Colonic mucosa (tissue), 4 donors: ENCODE results near the gene HBP1. TPM values are rescaled to one million over a fixed set of nuclear protein-coding genes. Genes with fewer than 3 reads are reported as not detected.
A peak's percentile ranks its signal among the peaks of the same experiment; 100 is the strongest.

Experiments
- DNase-seq: peaks from one replicate; pipeline ENCODE4 v3.0.0-alpha.2; 2020
- H3K27ac ChIP-seq: fragments of 200-600 bp; one replicate; pipeline ENCODE4 v1.8.0; 2021
- H3K27me3 ChIP-seq: fragments of 200-600 bp; one replicate; pipeline ENCODE4 v1.8.0; 2021
- H3K36me3 ChIP-seq: fragments of 200-600 bp; one replicate; pipeline ENCODE4 v1.8.0; 2021
- H3K4me1 ChIP-seq: fragments of 200-600 bp; one replicate; pipeline ENCODE4 v1.8.0; 2021; ENCODE audit warnings: mild to moderate bottlenecking
- H3K4me3 ChIP-seq: fragments of 200-600 bp; one replicate; pipeline ENCODE4 v1.8.0; 2021
- H3K9ac ChIP-seq, 2 donors: one replicate each; pipeline ENCODE4 v1.7.0; 2013; ENCODE audit warnings: control low read depth in 2 of 2, low read depth in 2 of 2, low read length in 2 of 2
- H3K9me3 ChIP-seq: fragments of 200-600 bp; one replicate; pipeline ENCODE4 v1.8.0; 2021
- CTCF ChIP-seq: fragments of 200-600 bp; IDR thresholded peaks from one replicate; pipeline ENCODE4 v1.8.0; 2022; ENCODE audit warnings: antibody characterized with exemption, mild to moderate bottlenecking
- intact Hi-C: fragments of 100-400 bp; cut with DNase I; formaldehyde crosslinking; loops from one replicate; pipeline ENCODE4 v1.14.1; 2022
- total RNA-seq, 2 donors: library from RNA; stranded (reverse); fragmentation: NEBNext Ultra II Directional in 1 of 2; extraction: Animal tissue kit (Norgen Biotek cat#: 25700) in 1 of 2; gene quantifications; one replicate each; pipeline ENCODE4 v1.2.1, GENCODE V29; 2021
- donor health status: healthy.
- donor health status: DM: no; HTN: no; CAD: no.
- donor health status: DM: no; HTN: no; CAD: no.

Gene HBP1
- total RNA-seq, 2 donors from 2014 or later = 25.1 to 78.7 TPM

GRCh38 chr7:107171496-107171895 lies 2.7 kb downstream of the HBP1 start:
- no peak for DNase-seq
- no peak for TF ChIP-seq CTCF
- H3K4me1 ChIP-seq = no peaks in the 10 kb centered on the region

GRCh38 chr7:107172276-107173032 lies 3.7 kb downstream of the HBP1 start:
- Histone ChIP-seq H3K4me1 (no peaks in the 10 kb centered on the region), H3K27me3 (no peaks in the 10 kb centered on the region), H3K4me3 (no peak overlapping the region), H3K36me3 (no peaks in the 10 kb centered on the region), H3K9me3 (no peaks in the 10 kb centered on the region), H3K9ac (no peak overlapping the region), H3K27ac (no peak overlapping the region)
- no peak for DNase-seq
- intact Hi-C loops = no loop called here
- TF ChIP-seq CTCF = no peak

More at GRCh38 chr7:107171496-107171895, 2.7 kb downstream of the HBP1 start:
- H3K9ac ChIP-seq = no peak overlapping the region
- intact Hi-C loops = no loop called here
- H3K27ac ChIP-seq = no peak overlapping the region
- no peak overlapping the region for H3K4me3 ChIP-seq
- no peaks in the 10 kb centered on the region for H3K9me3 ChIP-seq
- H3K36me3 ChIP-seq = no peaks in the 10 kb centered on the region
- H3K27me3 ChIP-seq = no peaks in the 10 kb centered on the region

GRCh38 chr7:107173191-107173590 lies 4.4 kb downstream of the HBP1 start:
- no peak for TF ChIP-seq CTCF
- no peak for DNase-seq
- no peaks in the 10 kb centered on the region for H3K4me1 ChIP-seq
- no peak overlapping the region for H3K4me3 ChIP-seq
- H3K9me3 ChIP-seq = no peaks in the 10 kb centered on the region
- no peaks in the 10 kb centered on the region for H3K36me3 ChIP-seq
- H3K27ac ChIP-seq = peak overlapping the region; percentile 23
- no peak overlapping the region for H3K9ac ChIP-seq
- intact Hi-C loops = no loop called here
- no peaks in the 10 kb centered on the region for H3K27me3 ChIP-seq

- no peak for TF ChIP-seq CTCF
- no peak overlapping the region for H3K4me3 ChIP-seq
- DNase-seq = no peak
- H3K4me1 ChIP-seq = no peaks in the 10 kb centered on the region
- no peaks in the 10 kb centered on the region for H3K36me3 ChIP-seq
- no peak overlapping the region for H3K9ac ChIP-seq
- no peak overlapping the region for H3K27ac ChIP-seq
- no peaks in the 10 kb centered on the region for H3K9me3 ChIP-seq
- intact Hi-C loops = no loop called here
- no peaks in the 10 kb centered on the region for H3K27me3 ChIP-seq
Observed at GRCh38 chr7:107173691-107174406, 5.0 kb downstream of the HBP1 start.

GRCh38 chr7:107179326-107180164 lies 10.7 kb downstream of the HBP1 start:
- H3K9me3 ChIP-seq = no peaks in the 10 kb centered on the region
- peak; percentile 26 for DNase-seq
- H3K4me3 ChIP-seq = no peak overlapping the region
- H3K27me3 ChIP-seq = no peaks in the 10 kb centered on the region
- no peaks in the 10 kb centered on the region for H3K36me3 ChIP-seq
- H3K4me1 ChIP-seq = no peaks in the 10 kb centered on the region
- TF ChIP-seq CTCF = no peak
- H3K27ac ChIP-seq = no peak overlapping the region
- intact Hi-C loops = no loop called here
- H3K9ac ChIP-seq = no peak overlapping the region
